Non-pigmented ciliary epithelial cell (primary cell): ENCODE data around the gene SUPT4H1.
"Not testable (repeated sequence)": the region's sequence is repeated elsewhere in the genome, so short reads cannot be mapped to it uniquely, and the experiment has no call there.

Source experiments
- DNase-seq: peaks from one replicate; pipeline ENCODE4 v3.0.0-alpha.2; 2010; ENCODE audit warnings: low read depth

SUPT4H1 gene

GRCh38 chr17:58351831-58352595 is at the start of gene SUPT4H1:
TSS of gene SUPT4H1 (minus strand) at chr17:58352201. CDS start at chr17:58352135, 66 bp downstream.
- peak; percentile 72 for DNase-seq

GRCh38 chr17:58401287-58401686 is 49.3 kb upstream of the SUPT4H1 start:
- DNase-seq: no peak

DNA sequence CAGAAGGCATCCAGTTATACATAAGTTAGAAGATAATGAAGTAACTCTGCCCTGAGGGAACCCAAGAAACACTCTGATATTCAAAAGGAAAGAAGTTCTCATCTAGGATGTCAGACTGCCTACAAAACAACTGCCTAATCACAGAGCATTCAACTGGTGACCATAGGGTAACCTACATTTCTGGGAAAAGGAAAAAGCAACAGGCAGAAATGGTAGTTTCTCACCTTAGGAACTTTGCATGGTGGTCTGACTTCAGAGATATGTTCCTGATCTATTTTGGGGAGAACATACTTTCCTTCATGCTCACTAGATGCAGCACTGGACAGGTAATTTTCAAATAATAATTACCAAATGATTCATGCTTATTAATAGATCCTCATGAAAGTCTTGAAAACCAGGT is 48.8 kb upstream of the SUPT4H1 start:
- no peak for DNase-seq

GRCh38 chr17:58399974-58400373 is 48.0 kb upstream of the SUPT4H1 start:
- DNase-seq: no peak

- DNase-seq: no peak
Measured at GRCh38 chr17:58398574-58399266, 46.7 kb upstream of the SUPT4H1 start.

GRCh38 chr17:58397421-58397820 is 45.4 kb upstream of the SUPT4H1 start:
- DNase-seq: not testable (repeated sequence)

DNA sequence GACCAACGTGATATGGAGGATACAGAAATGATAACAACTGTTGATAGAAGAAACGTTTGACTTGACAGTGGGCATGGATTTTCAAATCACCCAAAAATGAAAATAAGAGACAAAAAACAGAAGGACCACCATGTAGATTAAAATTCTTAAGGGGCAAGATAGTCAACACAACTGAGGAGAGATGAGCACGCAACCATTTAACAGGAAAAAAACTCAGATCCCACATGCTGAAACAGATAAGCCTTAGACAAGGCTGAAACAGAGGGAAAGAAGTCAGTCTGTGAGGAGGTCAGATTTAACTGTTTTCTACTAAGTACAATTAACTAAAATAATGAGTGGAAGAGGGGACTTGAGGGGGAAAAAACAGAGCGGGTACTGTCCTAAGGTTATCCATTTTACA is 44.2 kb upstream of the SUPT4H1 start:
- DNase-seq: no peak

GRCh38 chr17:58394534-58395223 is 42.7 kb upstream of the SUPT4H1 start:
- no peak for DNase-seq

- DNase-seq: peak; percentile 32
Measured at GRCh38 chr17:58391302-58391984, 39.4 kb upstream of the SUPT4H1 start.

DNA sequence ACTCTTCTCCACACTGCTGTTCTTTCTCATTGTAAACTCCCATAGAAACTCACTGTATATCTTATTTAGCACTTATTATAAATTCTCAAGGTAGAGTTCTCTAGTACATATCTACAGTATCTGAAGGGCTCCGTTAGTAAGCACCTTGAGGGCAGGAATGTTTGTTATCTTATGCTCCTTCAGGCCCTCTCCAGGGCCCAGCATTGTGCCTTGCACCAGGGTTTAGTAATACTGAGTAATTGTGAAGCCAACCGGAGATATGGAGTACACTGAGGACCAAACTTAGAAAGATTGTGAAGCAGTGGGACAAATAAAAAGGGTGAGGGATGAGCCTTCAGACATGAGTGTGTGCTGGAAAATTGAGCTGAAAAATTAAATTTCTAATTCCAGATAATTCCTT is 38.9 kb upstream of the SUPT4H1 start:
- DNase-seq: no peak

DNA sequence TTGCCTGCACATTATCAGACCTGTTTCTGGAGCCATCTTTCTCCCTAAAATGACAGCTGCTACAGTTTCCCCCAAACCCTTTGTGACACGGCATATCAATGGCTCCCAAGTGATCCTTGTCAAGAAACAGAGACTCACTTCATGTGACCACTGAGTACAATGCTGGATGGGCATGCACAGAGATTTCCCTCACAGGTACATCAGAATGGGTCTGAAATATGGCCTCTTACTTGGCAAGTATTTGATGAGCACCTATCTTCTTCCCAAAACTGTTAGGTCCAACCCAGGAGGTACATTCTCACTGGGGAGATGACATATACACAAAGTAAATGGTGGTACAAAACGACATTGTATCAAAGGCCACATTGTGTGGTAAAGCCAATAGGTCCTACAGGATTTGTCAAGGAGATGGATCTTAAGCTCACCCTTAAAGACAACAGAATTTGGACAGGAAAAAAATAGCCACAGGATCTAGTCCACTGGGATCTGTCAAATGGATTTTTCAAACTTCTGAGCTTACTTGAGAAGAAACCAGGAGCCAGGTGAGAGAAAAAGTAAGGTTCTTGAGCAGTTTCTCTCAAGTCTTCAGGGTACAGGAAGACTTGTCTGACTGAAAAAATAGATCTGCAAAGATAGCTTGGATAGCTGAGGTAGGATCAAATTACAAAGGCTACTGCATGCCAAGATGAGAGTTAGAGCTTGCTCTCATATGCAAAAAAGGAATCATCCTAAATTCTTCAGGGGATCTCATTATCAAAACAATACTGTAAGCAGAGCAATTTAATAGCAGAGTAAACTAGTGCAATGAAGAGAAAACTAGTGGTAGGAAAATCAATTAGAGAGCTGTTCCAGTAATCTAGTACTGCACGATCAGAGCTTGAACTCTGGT is 36.5 kb upstream of the SUPT4H1 start:
- no peak for DNase-seq

DNA sequence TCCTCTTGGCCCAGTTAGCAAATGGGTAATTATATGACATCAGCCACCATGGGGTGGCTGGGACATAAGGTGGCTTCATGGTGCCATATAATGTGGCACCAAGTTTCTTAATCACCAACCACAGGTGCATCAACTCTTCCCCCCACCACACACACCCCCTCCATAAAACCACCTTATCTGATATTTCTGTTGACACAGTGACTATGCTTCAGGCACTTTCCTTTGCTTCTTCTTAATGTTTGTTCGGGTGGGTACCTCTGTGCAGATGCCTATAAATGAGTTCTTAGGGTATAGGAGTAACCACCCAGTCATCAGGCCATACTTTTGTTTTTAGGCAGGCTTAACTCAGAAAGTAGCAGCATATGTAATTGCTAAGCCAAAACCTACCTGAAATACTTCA is 35.8 kb upstream of the SUPT4H1 start:
- DNase-seq: no peak

DNA sequence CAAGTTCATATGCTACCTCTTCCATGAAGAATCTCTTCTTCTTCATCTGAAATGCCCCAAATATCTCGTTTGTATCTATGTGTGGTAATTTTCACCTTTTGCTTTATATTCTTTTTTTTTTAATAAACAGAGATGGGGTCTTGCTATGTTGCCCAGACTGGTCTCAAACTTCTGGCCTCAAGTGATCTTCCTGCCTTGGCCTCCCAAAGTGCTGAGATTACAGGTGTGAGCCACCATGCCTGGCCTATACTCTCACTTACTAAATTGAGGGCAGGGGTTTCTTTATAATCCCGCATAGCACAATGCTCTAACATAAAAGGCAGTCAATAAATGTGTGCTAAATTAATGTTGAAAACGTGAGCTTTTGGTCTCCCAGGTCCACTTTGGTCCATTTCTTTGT is 34.7 kb upstream of the SUPT4H1 start:
- no peak for DNase-seq

- no peak for DNase-seq
Measured at GRCh38 chr17:58385359-58385899, 33.4 kb upstream of the SUPT4H1 start.

DNA sequence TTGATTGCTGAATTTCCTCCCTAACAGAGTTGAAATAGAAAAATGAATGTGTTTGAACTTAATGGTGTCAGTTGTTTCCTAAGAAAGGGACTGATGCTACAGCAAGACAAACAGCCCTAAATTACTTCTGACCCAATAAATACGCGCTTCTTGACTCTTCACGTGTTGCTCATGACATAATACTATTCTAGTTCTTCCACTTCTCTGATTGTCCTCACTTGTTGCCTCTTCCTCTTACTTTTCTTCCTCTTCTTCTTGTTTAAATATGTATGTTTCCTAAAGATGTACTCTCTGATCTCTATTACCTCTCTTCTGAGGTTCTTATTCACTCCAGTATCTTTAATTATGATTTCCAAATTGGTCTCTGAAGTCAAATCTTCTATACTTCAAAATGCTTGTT is 32.9 kb upstream of the SUPT4H1 start:
- DNase-seq: no peak

- no peak for DNase-seq
Measured at GRCh38 chr17:58383892-58384462, 32.0 kb upstream of the SUPT4H1 start.

- no peak for DNase-seq
Measured at GRCh38 chr17:58382872-58383242, 30.9 kb upstream of the SUPT4H1 start.

DNA sequence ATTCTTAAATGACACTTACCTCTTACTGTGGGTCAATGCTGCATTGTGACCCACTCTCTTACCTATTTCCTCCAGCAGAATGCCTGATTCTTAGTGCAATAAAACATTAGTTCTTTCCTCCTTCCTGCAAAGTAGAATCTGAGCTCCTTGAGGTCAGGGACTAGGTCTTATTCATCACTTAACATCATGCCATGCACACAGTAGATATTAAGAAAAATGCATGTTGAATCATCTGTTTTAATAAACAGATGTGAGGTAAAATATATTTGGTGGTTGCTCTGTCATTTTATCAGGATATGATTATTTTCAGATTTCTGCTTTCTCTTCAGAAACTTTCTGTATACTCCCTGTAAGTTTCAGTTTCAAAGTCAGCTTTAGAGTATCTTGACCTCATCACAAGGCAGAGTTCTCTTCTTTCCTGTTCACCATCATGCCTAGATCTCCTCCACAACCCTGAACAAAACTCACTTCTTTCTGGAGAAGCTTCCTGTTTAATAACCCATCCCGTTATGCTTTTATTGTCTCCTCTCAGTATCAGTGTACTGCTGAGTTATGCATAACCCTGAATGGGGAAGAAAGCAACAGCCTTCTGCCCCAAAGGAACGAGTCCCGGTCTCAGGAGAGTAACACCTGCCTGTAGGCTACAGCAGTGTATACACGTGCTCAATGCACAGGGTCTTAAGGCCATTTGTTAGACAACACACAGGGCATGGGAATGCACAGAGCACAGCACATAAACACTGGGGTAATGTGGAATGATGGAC is 30.3 kb upstream of the SUPT4H1 start:
- no peak for DNase-seq

DNA sequence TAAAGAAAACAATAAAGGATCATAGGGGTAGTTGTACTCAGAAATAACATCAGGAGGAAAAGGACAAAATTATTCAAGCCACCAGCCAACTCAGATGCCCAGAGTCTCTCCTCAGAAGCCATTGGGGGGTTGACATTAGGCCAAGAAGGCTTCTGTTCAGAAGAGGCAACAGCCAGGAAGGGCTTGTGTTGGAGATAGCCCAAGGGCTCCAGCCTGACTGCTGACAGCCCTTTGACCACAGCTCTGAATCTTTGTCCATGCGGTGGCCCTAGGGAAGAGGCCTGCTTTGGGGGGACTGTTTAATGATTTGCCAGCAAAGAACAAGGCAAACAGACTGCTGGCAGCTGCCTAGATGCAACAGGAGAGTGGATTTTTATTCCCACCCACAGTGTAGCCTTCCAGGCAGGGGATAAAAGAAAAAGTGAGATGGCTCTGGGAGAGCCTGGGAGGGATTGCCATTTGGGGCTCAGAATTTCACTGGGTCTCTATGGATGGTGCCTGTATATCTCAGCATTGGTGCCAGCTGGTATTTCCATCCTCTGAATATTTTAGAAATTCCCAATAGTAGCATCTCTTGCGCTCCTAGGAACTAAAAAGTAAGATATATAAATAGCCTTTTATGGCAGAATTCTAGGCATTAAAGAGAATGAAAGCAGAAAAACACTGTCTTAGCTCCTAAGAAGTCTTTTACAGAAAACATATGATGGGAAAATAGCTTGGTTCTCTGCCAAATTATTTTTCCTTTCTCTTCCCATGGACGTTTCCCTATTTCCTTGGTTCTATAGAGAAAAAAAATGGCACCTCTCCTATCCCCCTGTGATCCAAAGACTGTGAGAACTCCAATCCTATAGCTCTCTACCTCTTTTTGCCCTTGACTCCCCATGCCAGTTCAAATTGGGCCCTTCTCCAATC is 29.4 kb upstream of the SUPT4H1 start:
- DNase-seq: no peak
